LoVo (cell line): ENCODE measurements around the gene ZBTB14.

ENCODE experiments used
- DNase-seq: peaks from one replicate; pipeline ENCODE4 v3.0.0-alpha.2; 2016; ENCODE audit warnings: low spot score

Gene ZBTB14, protein sequence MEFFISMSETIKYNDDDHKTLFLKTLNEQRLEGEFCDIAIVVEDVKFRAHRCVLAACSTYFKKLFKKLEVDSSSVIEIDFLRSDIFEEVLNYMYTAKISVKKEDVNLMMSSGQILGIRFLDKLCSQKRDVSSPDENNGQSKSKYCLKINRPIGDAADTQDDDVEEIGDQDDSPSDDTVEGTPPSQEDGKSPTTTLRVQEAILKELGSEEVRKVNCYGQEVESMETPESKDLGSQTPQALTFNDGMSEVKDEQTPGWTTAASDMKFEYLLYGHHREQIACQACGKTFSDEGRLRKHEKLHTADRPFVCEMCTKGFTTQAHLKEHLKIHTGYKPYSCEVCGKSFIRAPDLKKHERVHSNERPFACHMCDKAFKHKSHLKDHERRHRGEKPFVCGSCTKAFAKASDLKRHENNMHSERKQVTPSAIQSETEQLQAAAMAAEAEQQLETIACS

DNA sequence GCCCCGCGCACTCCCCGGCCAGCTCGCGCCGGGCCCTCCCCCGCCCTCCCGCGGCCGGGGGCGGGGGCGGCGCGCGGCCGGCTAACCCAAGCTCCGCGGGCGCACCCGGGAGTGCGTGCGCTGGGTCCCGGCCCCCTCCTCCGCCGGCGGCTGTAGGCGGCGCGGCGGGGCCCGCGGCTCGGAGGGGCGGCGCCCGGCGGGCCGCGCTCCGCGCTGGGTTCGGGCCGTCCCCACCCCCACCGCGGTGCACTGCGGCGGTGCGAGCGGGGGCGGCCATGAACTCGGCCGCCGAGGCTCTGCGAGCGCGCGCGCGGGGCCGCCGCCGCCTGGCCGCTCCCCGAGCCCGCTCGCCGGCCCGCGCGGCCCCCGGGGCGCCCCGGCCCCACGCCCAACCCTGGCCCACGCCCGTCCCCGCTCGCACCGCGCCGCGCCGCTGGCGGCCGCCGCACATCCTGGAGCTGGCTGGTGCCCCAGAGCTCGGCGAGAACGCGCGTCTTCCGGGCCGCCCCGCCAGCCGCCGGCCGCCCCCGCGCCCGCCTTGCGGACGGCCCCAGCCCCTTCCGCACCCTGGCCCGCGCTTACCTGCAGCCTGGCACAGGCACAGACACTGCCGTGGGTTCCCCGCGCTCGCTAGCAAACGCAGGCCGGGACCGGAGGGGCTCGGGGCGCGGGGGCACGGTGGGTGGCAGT lies at the start of gene ZBTB14:
ZBTB14 (minus strand) TSS at position 496 of the 690 bp plus-strand sequence. CDS start 2,480 bp downstream, outside the sequence.
- peak; percentile 71 for DNase-seq

DNA sequence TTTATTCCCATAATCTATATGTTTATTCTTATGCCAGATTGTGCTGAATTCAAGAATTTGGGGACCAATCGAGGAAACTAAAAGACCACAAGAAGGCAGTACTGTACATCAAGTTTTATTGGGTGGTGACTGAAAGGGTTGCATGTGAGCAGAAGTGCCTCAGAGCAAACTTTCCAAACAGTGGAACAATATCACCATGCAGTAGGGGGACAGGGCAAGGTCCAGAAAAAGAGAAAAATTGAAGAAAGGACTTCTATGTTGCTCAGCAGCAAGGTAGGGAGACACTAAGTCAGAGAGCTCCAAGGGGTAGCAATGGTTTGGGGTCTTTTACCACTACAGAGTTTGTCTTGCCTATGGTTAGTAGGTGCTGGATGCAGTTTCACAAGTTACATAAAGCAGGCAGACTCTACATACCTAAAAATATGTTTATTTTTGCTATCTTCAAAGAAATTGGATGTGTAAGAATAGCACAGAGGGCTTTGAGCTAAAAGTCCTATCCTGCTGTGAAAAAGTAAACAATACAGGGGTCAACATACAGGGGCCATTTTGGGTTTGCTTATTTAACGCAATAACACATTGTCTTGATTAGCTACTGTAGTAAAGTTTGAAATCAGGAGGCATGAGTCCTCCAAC lies 43.8 kb upstream of the ZBTB14 start:
- DNase-seq, result no peak

DNA sequence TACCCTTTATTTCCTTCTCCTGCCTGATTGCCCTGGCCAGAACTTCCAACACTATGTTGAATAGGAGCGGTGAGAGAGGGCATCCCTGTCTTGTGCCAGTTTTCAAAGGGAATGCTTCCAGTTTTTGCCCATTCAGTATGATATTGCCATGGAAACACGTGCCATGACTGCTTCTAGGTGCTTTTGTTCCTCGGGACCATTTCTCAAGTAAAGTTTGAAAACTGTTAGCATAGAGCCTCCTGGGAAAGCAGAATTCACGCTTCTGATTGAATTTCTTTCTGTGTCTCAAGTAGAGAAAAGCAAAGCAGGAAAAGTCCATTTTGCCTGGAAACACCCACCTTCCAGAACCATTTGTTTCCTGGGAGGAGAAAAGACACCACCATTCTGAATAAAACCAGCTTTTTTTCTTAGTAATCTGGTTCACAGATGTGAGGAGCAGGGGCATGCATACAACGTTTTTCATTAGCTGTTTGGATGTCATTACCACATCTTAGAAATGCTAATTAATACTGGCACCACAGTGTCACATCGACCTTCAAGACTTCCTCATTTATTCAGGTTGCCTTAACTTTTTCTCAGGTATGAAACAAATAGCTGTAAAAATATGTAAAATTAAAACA lies 39.0 kb upstream of the ZBTB14 start:
- no peak for DNase-seq

DNA sequence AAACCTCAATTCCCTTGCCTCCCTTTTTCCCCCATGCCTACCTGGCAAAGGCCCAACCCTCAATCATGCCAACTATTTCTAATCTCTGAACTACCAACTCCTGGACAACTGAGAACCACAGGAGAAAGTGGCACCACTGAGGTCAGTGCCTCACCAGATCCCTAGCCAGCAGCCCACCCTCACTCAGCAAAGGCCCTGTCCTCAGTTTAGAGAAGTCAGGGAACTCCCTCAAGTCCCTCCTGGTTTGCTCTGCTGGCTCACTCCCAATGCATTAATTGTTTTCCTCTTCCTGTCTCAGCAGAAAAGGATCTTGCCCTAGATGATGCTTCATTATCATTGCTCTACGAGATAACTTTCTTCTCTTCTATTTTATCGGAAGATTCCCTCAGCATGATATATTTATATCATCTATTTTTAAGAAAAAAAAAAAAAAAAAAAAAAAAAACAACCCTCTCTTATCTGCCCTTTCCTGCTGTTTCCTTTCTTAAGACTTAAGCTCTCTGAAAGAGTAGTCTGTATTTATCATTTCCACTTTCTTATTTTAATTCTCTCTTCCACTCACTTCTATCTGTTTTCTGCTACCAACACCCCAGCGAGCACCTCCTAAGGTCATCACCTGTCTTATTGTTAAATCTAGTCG lies 22.7 kb upstream of the ZBTB14 start:
- no peak for DNase-seq

DNA sequence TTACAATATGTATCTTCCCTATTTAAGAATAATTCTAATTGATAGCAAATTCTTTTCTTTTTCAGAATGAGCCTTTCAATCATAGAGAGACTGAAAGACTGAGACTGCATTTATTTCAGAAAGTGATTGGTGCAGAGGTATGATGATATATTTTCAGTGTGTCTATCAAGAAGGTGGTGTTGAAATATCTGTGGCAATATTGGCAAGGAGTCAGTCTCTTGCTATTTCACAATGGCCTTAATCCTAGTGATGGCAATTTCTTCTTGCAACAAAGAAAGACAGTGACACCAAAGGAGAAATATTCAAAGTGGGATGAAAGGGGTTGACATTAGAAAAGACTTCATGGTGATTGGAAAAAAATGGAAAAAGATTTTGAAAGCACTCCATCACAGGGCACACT lies 21.7 kb upstream of the ZBTB14 start:
- DNase-seq, result no peak

DNA sequence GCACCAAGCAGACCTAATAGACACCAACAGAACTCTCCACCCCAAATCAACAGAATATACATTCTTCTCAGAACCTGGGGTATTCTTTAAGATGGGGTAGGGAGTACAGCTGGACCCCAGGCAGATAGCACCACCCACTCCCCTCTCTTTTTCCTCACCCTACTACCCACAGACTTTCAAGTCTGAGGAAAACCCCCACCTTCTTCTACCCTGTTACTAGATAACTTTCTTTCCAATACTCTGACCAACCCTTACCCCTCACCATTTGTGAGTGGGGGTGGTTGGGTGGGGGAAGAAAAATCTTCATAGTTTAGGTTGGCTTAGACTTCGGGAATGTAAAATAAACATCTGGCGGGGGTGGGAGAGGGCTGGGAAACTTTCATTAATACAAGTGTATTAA lies 20.3 kb upstream of the ZBTB14 start:
- no peak for DNase-seq

DNA sequence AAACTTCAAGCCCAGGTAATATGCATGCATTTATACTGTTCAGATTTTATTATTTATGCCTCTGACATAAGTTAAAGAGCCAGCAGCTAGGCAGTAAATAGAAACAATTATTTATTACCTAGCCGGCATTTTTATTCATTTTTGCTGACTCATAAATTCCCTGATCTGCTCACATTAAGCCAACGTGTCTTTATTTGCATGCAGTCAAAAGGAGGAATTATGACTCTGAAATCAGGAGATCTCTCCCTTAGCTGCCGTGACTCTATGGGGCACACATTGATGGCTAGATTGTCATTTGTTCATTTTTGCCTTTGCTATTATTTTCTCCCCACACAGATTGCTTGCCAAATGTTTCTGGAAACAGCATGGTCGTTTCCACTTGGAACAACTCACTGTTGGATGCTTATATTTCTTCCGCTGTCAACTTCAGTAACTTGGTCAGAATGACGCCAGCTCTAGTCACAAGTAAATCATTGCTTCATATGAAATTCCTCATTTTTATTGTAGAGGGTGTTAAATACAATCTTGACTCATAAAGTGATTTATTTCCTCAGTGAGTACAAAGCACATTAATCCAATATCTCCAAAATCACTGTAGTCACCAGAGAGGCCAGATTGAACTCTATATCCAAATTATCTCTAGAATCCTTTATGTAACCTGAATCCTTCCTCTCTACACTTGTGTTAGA lies 15.9 kb upstream of the ZBTB14 start:
- DNase-seq, result no peak

DNA sequence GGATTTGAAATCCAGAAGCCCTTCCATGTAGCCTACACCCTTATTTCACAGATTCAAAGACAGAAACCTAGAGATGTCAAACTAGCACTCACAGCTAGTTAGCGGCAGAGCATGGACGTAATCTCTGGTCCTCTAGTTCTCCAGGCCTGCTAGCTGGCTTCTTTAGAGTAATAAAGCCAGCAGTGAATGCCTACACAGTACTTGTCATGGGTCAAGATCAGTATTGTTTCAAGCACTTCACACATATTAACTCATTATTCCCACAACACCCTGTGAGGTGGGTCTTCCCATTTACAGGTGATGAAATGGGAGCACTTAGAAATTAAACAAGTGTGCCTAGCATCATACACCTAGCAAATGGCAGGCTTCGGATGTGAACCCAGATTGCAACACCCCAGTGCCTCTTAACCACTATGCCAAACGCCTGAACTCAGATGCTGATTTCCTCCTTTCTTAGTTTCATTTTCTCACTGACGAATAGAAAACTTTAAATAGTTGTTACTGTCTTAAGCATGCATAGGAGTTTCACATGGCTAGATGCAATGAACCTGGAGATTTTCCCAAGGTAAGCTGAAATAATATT lies 14.5 kb upstream of the ZBTB14 start:
- DNase-seq, result no peak

DNA sequence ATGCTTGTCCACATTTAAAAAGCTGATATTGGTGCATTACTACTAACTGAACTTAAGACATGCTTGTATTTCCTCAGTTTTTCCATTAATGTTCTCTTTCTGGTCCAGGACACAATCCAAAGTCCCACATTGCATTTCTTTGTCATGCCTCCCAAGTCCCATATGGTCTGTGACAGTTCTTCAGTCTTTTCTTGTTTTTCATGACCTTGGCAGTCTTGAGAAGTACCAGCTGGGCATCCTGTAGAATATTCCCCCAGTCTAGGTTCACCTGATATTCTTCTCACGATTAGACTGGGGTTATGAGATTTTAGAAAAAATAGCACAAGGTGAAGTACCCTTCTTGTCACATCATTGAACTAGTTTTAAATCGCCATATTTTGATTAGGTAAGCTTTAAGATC lies 10.3 kb upstream of the ZBTB14 start:
- DNase-seq, result no peak

DNA sequence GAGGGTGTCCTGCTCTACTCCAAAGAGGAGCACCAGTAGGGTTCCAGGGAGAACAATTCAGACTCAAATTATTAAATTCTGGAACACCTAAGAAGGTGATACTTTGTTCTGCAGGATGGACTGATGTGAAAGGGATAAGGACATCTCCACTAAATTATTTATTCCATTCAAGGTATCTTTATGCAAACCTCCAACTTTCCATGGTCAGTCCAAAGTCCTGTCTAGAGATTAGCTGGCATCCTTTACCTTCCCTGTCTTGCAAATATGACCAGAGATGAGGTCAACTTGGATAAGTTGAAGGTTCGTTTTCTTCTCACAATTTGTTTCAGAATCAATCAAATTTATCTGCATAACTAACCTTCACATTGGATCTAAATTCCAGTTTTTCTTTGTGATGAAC lies 8.7 kb upstream of the ZBTB14 start:
- DNase-seq, result no peak

DNA sequence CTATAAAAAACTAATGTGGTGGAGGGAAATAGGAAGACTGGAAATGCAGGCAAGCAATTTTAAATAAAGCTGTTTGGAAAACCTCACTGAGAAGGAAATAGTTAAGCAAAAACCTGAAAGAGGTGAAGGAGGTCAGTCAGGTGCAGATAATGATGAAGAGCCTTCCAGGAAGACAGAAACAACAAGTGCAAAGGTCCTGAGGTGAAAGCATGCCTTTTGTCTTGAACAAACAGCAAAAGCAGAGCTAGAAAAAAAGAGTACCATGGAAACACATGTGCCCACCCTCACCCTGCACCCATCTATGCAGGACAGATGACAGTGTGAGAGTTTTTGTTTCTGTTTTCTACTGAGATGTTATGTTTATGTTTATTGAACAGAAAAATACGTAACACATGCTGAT lies 8.1 kb upstream of the ZBTB14 start:
- no peak for DNase-seq

DNA sequence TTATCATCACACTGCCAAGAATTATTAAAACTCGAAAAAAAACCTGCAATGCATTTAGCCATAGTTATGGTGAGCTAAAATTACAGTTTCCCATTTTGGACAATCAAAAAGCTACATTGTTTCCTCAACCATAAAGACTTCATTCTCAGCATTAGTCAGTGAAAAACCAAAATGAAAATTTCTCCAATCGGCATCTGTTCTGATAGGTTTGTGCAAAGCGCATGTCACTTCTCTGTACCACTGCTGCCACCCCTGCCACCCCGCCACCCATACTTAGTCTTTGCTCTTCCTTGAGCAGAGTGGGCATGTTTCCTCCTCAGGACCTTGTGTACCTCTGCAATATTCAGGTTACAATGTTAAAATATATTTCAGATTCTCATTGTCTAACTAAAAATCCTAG lies 7.1 kb upstream of the ZBTB14 start:
- DNase-seq, result no peak

DNA sequence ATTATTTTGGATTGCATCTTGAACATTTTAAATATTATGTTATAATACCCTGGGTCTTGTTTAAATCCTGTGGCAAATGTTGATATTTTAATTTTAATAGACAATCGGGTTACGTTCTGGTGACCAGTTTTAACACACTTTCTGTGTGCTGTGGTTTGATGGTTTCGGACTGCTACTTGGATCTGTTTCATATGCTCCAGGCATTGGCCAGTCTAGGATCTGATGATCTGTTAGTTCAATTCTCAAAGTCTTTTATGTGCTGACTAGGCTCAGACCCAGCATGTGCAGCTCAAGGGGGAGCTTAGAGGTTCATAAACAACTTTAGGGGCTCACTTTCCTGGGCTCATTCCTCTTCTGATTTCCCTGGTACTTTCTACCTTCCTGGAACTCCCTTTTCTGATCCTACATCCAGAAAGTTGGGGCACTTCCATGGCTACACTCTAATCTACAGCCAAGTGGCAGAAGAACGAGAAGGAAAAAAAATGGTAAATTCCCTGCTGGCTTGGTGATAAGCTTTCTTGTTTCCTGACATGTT lies 5.0 kb upstream of the ZBTB14 start:
- DNase-seq, result no peak

DNA sequence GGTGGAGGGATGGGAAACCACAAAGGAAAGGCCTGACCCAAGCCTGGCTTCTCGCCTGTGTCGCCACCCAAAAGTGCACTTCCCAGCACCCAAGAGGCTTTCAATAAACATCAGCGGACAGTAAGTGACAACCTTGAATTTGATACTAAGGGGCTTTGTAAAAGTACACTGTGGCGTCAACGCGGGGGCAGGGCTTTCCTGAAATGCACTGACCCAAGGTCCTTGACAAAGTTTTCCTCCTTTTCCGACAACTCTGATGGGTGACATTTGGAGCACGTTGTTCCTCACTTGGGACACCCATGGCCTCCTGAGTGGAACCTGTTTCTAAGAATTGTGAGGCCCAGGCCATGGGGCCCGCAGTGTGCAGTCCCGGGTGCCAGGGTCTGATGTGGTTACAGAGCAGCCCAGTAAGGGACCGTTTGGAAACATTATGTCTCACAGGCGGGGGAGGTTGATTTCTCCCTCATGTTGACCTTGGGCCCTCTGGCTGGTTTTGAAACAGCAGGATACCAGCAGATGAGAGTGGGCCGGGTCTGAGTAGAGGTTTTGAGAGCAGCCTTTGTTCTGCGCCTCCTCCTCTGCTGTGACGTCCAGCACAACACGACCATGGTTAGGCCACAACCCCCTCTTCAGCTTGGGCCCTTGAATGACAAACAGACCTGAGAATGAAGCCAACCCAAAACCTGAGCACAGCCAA lies 2.8 kb upstream of the ZBTB14 start:
- no peak for DNase-seq

DNA sequence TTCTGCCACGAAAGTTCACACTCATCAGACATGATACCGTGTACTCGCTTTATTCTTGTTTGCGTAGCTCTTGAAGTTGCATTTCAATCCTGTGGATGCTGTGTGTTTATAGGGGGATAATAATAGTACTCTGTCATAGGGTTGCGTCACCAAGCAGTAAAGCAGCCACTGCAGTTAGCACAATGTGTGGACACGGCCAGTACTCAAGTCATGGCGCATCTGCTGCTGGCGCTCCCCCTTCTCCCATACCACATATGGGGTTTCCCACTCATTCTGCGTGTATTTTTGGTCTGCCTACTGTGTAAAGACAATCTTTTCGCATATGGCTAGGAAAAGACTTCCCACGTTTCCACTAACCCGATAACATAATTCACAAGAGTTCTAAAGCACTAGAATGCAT lies 2.1 kb upstream of the ZBTB14 start:
- DNase-seq, result no peak

DNA sequence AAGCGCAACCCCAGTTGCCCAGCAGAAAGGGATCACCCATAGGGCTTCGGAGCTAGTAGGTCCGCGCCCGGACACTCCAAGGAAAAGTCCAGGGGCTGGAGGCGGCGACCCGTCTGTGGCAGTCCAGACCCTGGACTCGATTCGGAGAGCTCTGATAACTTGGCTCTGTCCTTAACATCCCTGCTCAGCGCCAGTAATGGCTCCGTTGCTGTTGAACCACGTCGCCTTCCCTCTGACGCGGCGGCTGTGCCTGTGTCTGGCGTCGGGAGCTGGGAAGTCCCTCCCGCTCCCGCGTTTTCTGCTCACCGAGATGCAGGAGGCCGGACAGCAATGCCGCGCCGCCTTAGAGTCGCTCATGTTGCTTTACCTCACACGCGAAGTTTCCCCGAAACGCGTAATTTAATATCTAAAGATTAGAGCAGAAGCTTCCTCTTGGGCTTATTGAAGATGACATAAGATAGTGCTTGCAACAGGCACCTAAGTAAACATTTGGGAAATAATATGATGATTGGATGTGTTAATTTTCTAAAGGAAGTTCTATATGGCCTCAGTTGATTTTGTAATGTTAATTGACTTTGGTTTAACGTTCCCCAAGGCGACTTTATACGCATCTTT lies 1.3 kb upstream of the ZBTB14 start:
- DNase-seq, result peak; percentile 78

DNA sequence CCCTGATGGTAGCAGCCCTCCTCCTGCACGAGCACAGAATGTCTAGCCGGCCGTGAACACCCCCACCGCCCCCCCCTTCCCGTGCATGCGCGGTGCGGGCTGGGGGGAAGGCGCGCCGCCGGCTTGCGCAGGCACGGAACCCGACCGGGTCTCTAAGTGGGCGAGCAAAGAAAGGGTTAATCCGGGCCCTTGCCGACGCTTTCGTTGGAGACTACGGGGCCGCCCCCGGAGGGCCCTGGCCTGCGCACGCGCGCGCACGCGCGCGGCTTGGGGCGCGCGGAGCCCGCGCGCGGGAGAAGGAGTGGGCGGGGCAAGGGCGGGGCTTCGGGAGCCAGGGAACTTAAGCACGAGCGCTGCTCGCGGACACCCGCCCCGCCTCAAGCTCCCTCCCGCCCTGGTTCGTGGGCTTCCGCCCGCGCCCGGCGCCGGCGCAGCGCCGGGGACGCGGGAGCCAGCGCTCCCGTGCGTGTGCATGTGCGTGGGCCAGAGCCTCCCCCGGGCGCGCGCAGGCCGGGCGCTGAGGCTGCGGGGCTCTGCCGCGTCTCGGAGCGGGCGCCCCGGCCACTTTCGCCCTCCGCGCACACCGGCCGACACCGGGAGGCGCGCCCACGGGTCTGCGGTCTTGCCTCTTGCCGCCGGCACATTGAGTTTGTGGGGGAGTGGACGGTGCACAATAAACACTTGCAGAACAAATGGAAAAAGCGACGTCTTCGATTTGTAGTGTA lies 617 bp upstream of the ZBTB14 start:
- peak; percentile 95 for DNase-seq

DNA sequence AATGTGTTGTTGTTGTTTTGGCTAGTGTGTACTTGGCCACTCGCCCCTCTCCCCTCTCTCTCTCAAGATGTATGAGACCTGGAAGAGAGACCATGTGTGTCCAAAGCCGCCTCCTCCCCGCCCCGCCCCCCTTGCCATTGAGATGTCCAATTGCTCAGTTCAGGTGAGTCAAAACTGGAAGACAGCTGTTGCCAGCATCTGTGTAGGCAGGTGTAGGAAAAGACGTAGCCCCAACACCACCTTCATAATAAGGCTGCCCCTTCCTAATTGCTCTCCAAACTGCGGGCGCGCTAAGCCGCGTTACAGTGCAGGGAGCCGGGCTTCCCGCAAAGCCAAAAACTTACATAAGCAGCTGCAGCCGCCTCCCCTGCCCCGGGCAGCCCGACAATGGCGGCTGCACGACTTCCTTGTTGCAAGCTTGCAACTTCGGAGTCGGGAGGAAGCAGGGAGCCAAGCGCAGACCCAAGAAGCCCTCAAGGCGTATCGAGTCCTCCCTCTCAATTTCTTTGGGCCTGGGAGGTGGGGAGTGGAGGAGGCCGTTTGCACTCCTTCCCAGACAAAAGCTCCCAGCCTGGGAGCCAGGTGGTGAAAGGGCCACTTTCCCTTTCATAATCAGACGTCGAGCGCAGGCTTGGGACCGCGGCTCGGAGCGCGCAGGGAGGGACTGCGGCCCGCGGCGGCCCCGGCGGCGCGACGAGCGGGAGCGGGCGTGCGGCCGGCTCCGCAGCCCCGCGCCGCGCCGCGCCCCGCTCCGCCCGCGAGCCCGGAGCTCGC lies 882 bp downstream of the ZBTB14 start:
- DNase-seq, result peak; percentile 65
